ENCODE measurements around the gene KCNE4.
A peak's percentile ranks its signal among the peaks of the same experiment; 100 is the strongest.

The KCNE4 gene, protein sequence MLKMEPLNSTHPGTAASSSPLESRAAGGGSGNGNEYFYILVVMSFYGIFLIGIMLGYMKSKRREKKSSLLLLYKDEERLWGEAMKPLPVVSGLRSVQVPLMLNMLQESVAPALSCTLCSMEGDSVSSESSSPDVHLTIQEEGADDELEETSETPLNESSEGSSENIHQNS

DNA sequence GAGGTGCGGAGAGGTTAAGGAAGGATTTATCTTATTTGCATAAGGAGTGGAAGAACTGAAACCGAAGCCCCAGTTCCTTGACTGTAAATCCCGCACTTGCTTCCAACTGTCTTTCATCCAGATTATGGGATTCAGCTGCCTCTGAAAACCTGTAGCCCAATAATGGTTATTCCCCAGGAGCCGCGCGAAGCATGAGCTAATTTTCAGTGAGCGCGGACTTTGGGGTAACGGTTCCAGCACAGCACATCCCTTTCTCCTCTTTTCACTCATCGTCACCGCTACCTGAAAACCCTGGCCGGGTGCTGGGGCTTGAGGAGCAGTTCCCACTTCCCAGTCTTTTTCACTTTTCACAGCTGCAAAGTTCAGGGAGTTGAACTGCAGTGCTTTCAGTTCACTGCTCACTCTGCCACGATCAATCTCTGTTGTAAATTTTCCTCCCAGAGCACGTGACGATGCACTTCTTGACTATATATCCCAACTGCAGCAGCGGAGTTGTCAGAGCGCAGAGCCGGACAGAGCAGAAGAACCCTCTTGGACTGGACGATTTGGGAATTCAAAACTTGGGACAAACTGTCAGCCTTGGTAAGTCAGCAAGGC lies at the start of gene KCNE4:
TSS of gene KCNE4 (plus strand) at position 498 of the 597 bp plus-strand sequence. CDS start 641 bp downstream, outside the sequence.
- DNase-seq: peak; percentile 76

DNA sequence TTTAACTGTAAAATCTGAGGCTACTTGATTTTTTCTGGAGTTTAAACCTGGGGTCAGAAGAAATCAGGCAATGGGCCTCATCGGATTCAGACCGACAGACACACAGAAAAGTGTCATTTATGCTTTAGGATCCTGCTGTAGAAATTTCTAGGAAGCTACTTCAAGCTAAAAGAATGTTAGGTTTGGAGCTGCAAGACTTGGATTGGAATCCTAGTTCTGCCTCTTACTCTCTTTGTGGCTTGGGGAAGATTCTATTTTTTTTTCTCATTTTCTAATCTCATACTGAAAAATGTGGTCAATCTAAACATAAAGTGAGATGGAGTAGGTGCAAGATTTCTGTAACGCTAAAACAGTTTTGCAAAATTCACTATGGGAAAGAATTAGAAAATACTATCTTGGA lies 48.8 kb upstream of the KCNE4 start:
- no peak for DNase-seq

DNA sequence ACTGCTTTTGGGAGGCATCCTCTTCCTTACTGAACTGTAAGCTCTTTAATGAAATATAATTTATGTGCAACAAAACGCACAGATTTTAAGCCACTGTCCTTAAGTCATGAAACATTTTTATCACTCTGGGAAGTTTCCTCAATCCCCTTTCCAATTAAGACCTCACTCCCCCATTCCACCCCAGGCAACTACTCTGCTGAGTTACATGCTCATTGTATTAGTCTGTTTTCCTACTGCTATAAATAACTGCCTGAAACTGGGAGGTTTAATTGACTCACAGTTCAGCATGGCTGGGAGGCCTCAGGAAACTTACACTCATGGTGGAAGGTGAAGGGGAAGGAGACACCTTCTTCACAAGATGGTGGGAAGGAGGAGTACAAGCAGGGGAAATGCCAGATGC lies 46.5 kb upstream of the KCNE4 start:
- no peak for DNase-seq

DNA sequence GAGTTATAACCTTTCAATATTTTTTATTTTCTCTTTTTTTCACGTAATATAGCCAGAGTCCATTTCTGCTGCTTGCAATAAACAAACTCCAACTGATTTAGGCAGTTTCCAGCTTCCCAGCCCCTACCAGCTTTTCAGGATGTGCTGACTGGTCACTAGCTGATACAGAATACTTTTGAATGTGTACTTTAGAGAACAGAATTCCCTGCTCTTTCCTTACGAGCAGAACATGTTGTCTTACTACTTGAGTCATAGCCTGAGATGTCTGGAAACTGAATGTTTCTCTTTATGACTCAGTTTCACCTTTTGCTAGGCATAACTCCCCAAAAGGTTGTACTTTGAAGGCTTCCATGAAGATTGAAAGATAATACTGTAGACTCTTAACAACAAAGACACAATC lies 44.5 kb upstream of the KCNE4 start:
- DNase-seq: no peak

DNA sequence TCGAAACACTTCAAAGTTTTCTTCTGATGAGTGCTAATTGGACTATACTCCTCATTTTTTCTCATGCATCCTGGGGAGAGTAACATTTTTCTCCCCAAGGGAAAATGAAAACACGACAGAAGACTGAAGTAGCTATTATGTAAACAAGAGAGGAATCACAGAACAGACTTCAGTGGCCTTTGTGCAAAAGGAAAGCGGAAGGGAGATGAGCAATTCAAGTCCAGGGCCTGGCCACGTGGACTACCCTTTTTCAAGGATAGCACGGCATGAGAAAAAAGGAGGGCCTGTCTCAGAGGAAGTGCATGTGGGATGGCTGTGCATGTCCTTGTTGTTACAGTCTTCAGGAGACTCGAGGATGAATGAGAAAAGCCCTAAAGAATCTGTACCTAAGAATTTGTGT lies 43.8 kb upstream of the KCNE4 start:
- no peak for DNase-seq

DNA sequence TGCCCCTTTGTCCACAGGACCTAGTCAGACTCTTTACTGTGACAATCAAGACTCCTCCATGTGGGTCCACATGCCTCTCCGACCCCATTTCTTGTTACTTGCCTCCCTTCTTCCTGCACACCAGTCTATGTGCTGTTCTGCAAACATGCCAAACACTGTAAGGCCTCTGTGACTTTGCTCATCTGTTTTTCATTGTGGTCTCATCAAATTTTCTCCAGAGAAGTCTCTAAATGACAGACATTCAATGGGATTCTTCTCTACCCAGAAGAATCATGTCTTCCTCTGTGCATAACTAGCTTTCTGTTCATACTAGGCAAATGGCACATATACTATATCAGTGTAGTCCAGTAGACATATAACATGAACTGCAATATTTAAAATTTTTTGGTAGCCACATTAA lies 43.0 kb upstream of the KCNE4 start:
- DNase-seq: no peak

DNA sequence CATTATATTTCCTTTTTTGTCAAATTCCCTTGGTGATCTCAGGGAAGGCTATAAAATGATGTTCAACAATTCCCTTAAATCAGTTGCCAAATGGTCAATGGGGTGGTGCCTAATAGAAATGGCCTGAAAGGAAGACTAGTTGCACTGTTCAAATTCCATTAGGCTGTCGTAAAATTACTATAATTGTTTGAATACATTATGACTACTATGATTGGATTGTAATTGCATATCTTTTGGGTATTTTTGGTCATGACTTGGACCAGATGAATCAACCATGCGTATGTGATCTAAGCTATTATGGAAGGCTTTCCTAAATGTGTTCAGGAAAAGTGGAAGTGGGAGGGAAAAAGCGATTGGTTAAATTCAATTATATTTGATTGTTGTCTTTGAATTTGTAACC lies 41.3 kb upstream of the KCNE4 start:
- no peak for DNase-seq

DNA sequence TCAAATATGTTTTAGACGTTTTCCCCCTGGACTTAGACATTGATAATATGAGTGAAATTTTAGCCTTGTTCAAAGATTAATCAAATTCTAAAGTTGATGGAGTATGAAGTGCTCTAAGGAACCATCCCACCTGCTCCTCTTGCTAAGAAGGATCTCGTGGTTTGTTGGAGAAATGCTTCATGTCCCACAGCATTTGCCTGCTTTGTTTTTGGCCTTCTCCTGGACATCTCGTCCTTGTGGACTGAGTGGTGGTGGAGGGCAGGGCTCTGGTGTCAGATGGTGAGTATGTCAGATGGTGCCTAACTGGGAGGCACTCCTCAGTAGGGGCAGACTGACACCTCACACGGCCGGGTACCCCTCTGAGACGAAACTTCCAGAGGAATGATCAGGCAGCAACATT lies 39.7 kb upstream of the KCNE4 start:
- no peak for DNase-seq

DNA sequence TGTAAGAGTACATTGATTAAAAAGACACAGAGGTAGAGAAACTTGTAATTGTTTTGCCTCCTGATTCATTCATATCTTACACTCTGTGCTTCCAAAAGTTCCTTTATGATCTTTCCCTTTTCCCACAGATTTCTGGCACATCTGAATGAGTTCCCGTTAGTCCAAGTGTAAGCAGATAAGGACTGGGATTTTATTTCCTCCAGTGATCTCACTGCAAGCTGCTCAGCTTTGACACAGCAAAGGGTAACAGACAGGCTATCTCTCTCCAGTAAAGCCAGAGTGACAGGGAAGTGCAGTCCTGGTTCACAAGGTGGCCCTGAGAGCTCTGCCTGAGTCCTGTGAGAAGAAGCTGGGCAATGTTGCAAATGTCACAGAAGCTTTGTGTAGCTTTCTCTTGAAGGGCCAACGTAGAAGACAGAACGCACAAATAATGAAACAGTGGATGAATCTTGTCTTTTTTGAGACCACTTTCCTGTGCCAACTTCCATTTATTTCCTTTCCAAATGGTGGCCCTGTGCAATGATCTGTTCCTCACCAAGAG lies 32.5 kb upstream of the KCNE4 start:
- no peak for DNase-seq

DNA sequence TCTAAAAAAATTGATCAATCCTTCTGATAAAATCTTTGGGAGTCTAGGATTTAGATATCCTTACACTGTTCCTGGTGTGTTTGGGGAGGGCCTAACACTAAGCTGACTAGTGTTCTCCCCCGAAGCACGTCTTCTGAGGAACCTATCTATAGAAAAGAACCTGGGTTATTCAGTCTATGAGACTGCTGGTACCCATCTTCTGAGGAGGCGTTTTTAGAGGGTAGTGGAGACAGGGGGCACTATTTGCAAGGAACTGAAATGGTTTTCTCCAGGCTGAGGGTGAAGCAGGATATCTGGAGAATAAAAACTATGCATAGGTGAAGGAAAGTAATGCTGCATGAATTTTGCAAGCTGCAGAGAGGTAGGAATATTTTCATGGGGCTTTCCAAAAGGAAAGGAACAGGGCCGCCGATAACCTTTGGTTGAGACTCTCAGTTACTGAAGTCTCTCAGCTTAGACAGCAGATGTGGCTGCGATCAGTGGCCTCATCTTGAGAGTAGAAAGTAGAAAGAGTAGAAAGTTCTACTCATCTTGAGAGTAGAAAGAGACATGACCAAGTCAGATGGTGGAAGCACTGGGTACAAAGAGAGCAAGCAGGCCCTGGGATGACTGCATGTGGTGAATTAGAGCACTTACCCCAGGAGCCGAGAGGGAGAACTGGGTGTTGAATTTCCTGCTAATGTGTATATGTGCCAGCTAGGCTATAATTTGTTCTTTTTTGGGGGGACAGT lies 31.8 kb upstream of the KCNE4 start:
- DNase-seq: no peak

DNA sequence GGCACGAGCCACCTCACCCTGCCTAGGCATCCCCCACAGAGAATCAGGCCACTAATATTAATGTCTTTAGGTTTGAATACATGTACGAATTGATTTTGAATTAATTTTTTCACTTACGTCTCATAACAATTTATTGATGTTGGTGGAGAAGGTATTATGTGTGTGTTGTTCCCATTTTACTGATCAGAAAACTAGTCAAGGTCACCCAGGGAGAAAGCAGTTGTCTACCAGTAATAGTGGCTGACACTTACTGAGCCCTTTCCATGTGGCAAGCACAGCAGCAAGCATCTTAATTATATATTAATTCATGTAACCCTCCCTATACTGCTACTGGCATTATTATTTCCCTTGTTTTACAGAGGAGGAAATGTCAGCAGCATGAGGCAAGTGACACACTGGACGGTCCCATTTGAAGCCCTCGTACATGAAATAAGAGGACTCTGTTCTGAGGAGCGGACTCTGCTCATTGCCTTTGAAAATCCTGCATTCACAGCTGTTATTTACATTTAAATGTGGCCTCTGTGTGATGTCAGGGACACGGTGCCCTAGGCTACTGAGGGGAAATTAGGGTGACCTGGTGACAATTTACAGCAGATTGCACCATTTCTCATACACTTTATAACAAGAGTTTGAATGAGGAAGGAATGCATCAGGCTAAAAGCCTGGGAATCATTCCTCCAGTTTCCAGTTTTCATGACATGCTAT lies 30.9 kb upstream of the KCNE4 start:
- no peak for DNase-seq

DNA sequence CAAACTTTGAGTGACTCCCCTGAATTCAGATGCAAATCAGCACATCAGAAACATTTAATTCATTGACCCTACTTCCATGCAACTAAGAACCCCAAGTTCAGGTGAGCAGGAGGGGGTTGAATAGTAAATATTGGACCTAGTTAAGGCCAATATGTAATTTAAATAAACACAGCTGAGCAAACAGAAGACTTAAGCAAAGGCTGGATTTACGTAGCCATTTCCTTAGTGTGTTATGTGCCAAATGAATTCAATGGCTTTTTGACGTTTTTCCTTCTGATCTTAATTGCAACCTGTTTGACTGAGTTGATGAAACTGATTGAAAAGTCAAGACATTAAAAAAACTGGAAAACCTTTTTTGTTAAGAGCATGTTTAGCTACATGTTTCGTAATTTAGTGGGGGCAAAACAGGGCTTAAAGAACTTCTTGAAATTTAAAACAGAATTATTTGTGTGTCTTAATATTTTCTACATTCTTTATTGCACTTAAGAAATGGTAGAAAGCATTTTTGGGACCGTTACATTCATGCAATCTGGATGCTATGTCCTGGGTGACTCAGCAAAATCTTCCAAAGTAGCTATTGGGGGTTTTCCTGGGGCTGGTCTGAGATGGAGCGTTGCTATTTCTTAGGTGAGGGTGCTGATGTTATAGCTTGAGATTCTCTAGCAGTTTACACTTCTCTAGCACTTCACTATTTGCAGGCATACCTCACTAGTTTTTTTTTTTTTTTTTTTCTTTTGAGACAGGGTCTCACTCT lies 25.5 kb upstream of the KCNE4 start:
- DNase-seq: peak; percentile 95

DNA sequence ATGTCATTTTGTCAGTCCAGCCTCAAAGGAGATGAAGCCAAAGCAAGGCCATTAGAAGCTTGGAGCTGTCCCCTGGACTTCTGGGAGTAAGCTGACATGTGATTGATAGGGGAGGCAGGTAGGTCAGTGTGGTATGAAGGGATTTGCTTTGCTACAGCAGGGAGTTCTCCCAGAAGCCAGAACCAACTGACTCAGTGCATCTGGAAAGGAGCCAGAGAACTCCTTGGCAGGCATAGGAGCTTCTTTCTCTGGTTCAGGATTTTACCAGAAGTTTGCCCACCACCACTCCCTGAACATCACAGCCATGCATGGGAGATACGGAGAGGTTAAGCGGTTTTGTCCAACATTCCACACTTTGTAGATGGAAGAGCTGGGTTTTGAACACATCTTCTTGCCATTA lies 24.5 kb upstream of the KCNE4 start:
- peak; percentile 45 for DNase-seq

DNA sequence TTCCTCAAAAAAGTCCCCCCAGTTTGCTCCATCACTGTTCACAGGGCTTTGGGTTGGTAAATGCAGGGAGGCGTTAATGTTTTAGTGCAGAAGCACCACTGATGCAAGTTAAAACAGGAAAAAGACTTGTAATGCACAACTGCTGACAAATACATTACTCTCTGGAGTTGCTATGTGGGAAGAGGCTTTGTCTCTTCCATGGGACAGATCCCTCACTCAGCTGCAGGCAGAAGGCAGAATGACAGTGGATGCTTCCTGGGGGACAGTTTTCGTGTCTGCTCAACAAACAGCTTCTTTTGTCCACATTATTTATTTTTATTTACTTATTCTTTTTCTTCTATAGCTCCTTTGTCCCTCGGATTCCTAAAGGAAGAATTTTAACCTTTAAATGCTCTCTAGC lies 22.7 kb upstream of the KCNE4 start:
- no peak for DNase-seq

DNA sequence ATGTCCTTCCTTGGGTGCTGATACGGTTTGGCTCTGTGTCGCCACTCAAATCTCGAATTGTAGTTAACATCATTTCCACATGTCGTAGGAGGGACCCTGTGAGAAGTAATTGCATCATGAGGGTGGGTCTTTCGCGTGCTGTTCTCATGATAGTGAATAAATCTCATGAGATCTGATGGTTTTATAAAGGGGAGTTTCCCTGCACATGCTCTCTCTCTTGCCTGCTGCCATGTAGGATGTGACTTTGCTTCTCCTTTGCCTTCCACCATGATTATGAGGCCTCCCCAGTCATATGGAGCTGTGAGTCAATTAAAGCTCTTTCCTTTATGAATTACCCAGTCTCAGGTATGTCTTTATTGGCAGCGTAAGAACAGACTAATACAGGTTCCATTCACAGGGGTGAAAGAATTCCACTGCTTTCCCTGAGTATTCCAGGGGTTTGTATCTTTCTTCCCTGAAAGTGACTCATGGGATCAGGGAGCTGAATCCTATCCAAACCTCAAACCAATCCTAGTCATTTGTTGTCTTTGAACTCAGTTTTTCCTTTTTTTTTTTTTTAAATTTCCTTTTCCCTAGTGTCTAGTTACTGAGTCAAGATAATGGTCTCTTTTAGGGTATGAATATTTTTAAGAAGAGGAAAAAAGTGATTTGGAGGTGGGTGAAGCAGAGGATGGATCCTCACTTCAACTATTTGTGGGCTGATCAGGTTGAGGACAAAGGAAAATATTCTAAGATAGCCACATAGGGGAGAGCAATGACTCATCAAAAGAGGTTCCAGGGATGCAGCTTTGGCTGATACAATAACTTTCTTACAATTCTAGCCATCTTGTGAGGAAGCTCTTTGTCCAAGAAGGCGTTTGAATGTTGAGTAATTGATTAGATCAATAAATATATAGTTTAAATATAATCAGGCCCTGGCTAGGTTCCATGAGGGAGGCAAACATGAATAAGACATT lies 19.5 kb upstream of the KCNE4 start:
- no peak for DNase-seq

DNA sequence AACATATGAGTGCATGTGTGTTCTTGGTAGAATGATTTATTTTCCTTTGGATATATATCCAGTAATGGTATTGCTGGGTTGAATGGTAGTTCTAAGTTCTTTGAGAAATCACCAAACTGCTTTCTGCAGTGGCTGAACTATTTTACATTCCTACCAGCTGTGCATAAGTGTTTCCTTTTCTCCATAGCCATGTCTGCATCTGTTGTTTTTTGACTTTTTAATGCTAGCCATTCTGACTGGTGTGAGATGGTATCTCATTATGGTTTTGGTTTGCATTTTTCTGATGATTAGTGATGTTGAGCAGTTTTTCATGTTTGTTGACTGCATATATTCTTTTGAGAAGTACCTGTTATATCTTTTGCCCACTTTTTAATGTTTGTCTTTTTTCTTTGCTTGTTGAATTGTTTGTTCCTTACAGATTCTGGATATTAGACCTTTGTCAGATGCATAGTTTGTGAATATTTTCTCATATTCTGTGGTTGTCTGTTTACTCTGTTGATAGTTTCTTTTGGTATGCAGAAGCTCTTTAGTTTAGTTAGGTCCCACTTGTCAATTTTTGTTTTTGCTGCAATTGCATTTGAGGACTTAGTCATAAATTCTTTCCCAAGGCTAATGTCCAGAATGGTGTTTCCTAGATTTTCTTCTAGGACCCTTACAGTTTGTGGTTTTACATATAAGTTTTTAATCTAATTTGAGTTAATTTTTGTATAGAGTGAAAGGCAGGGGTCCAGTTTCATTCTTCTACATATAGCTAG lies 17.6 kb upstream of the KCNE4 start:
- DNase-seq: no peak

DNA sequence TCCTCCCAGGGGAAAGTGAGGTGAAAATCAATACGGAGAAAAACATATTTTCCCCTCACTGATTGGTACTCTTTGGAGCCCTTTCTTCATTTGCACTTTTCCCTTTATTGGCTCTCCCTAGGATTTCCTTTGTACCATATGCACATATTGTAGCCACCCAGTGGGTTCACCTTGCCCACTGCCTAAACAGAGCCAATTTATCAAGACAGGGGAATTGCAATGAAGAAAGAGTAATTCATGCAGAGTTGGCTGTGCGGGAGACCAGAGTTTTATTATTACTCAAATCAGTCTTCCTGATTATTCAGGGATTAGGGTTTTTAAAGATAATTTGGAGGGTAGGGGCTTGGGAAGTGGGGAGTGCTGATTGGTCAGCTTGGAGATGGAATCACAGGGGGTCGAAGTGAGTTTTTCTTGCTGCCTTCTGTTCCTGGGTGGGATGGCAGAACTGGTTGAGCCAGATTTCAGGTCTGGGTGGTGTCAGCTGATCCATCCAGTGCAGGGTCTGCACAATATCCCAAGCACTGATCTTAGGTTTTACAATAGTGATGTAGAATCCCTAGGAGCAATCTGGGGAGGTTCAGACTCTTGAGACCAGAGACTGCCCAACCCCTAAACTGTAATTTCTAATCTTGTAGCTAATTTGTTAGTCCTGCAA lies 15.1 kb upstream of the KCNE4 start:
- DNase-seq: no peak

DNA sequence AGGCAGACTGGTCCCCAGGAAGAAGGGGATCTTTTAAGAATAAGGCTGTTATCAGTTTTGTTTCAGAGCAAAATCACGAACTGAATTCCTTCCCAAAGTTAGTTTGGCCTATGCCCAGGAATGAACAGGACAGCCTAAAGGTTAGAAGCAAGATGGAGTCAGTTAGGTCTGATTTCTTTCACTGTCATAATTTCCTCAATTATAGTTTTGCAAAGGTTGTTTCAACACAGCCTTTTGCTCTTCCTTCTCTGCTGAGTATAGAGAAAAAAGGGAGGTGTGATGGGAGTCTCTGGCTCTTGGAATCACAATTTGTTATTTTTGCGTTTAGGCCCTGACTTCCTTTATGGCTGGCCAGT lies 14.6 kb upstream of the KCNE4 start:
- no peak for DNase-seq

DNA sequence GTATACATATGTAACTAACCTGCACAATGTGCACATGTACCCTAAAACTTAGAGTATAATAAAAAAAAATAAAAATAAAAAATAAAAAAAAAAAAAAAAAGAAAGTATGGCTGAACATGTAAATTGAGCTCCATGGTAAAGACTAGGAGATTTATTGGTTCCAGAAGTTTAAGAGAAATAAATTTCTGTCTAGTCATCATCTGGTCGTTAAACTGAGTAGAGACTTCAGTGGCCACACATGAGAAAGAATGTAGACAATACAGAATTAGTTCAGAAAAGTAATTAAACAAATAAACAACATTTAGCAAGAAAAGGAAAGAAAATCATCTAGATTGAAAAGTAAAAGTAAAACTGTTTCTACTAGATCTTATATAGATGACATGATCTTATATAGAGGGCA lies 12.4 kb upstream of the KCNE4 start:
- DNase-seq: no peak

DNA sequence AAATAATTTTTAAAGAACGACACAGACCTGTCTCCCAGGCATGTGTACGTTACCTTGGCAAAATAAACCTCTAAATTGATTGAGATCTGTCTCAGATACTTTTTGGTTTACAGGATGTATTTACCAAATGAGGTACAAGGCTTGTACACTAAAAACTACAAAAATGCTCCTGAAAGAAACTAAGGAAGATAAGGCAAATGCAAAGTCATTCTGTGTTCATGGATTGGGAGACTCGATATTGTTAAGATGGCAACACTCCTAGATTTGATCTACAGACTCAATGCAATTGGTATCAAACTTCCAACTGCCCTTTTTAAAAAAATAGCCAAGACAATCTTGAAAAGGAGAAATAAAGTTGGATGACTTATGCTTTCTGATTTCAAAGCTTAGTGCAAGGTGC lies 11.5 kb upstream of the KCNE4 start:
- DNase-seq: no peak
